CD4-positive, alpha-beta T cell treated with Interleukin-15 for 1 hour (primary cell): ENCODE results near the gene ERC2.

Source experiments
- DNase-seq: peaks from one replicate; pipeline ENCODE4 v3.0.0-alpha.2; 2020

The ERC2 gene

GRCh38 chr3:55654123-55654760, 814.0 kb downstream of the ERC2 start:
- DNase-seq: no peak

- no peak for DNase-seq
These were observed 817.3 kb downstream of the ERC2 start for GRCh38 chr3:55651011-55651410.

- no peak for DNase-seq
These were observed 818.3 kb downstream of the ERC2 start for GRCh38 chr3:55650011-55650410.

GRCh38 chr3:55649554-55649953, 818.7 kb downstream of the ERC2 start:
- no peak for DNase-seq

- DNase-seq: no peak
These were observed 819.5 kb downstream of the ERC2 start for GRCh38 chr3:55648591-55649318.

- no peak for DNase-seq
These were observed 820.6 kb downstream of the ERC2 start for GRCh38 chr3:55647670-55648069.

GRCh38 chr3:55647063-55647462, 821.2 kb downstream of the ERC2 start:
- DNase-seq: no peak

- DNase-seq: no peak
These were observed 822.1 kb downstream of the ERC2 start for GRCh38 chr3:55646121-55646520.

GRCh38 chr3:55645422-55645821, 822.8 kb downstream of the ERC2 start:
- DNase-seq: no peak

- DNase-seq: no peak
These were observed 825.0 kb downstream of the ERC2 start for GRCh38 chr3:55643283-55643682.

- no peak for DNase-seq
These were observed 826.3 kb downstream of the ERC2 start for GRCh38 chr3:55641964-55642363.

- no peak for DNase-seq
These were observed 828.1 kb downstream of the ERC2 start for GRCh38 chr3:55639896-55640765.

GRCh38 chr3:55639143-55639542, 829.1 kb downstream of the ERC2 start:
- no peak for DNase-seq

GRCh38 chr3:55637906-55638638, 830.2 kb downstream of the ERC2 start:
- no peak for DNase-seq

- no peak for DNase-seq
These were observed 831.7 kb downstream of the ERC2 start for GRCh38 chr3:55636300-55637195.

GRCh38 chr3:55634345-55634744, 833.9 kb downstream of the ERC2 start:
- no peak for DNase-seq

- DNase-seq: no peak
These were observed 834.9 kb downstream of the ERC2 start for GRCh38 chr3:55633333-55633732.

GRCh38 chr3:55631766-55632331, 836.4 kb downstream of the ERC2 start:
- no peak for DNase-seq

- no peak for DNase-seq
These were observed 837.4 kb downstream of the ERC2 start for GRCh38 chr3:55630921-55631299.

GRCh38 chr3:55630280-55630920, 837.9 kb downstream of the ERC2 start:
- DNase-seq: no peak

GRCh38 chr3:55629432-55629831, 838.8 kb downstream of the ERC2 start:
- no peak for DNase-seq
